Endothelial cell of umbilical vein (primary cell): ENCODE results near the gene DYRK3. TPM values are rescaled to one million over a fixed set of nuclear protein-coding genes. Genes with fewer than 3 reads are reported as not detected.

Experiments used
- BruUV-seq: library from RNA; stranded (reverse); fragments of 400-500 nt; replicated peaks from 2 replicates; lab custom pipeline; 2021; lab: Mats Ljungman, UMichigan
- CTCF ChIA-PET: fragments of 300-600, 350-600 bp; sonication (Branson Sonifier 250); formaldehyde crosslinking; loops from one replicate; lab custom pipeline; 2021; ENCODE audit warnings: antibody characterized with exemption, inconsistent platforms; lab: Charles Lee
- POLR2A ChIA-PET: fragments of 300-600, 350-600 bp; sonication (Branson Sonifier 250); formaldehyde crosslinking; loops from one replicate; lab custom pipeline; 2021; ENCODE audit warnings: antibody characterized with exemption, inconsistent platforms; lab: Charles Lee
- DNase-seq: peaks from one replicate; pipeline ENCODE4 v3.0.0-alpha.2; 2011; ENCODE audit warnings: low read depth, low spot score
- FAIRE-seq: peaks from 2 replicates; lab custom pipeline; 2011; peaks lifted over from hg19 to GRCh38; lab: Jason Lieb, UNC
- H2AFZ ChIP-seq: 2 replicates; pipeline ENCODE4 v1.6.0; 2012; ENCODE audit warnings: low read depth, low read length, control low read depth, inconsistent platforms
- H3K27ac ChIP-seq: 2 replicates; pipeline ENCODE4 v1.5.1; 2011; ENCODE audit warnings: low read depth, mild to moderate bottlenecking, control low read depth, low read length, moderate library complexity; ENCODE audit not compliant: insufficient read depth
- H3K27me3 ChIP-seq, 2 experiments: 2 replicates each; pipeline versions ENCODE4 v1.6.0 to v1.6.1; 2011; ENCODE audit warnings: low read length in 2 of 2, mixed read lengths in 1 of 2; ENCODE audit not compliant: control insufficient read depth in 2 of 2, insufficient read depth in 2 of 2
- H3K36me3 ChIP-seq, 2 experiments: 2 replicates in 1 of 2; 3 replicates in 1 of 2; pipeline ENCODE4 v1.5.1; 2011; ENCODE audit warnings: low read length in 2 of 2, mild to moderate bottlenecking in 1 of 2, moderate library complexity in 1 of 2; ENCODE audit not compliant: control insufficient read depth in 2 of 2, insufficient read depth in 2 of 2; ENCODE audit errors: extremely low read depth in 1 of 2
- H3K4me1 ChIP-seq: 3 replicates; pipeline ENCODE4 v1.5.1; 2011; ENCODE audit warnings: mild to moderate bottlenecking, low read length; ENCODE audit not compliant: control insufficient read depth, insufficient read depth; ENCODE audit errors: extremely low read depth
- H3K4me2 ChIP-seq: 2 replicates; pipeline ENCODE4 v1.6.1; 2011; ENCODE audit warnings: low read length, control low read depth, mixed read lengths; ENCODE audit not compliant: insufficient read depth
- H3K4me3 ChIP-seq, 3 experiments: fragments of 200-600 bp in 1 of 3; sonication (generic), shearing (Covaris generic) in 1 of 3; replicated peaks in 1 of 3; 2 replicates each; pipeline ENCODE4 v1.5.1; 2011 to 2016; ENCODE audit warnings: control low read depth in 3 of 3, low read length in 3 of 3, mild to moderate bottlenecking in 2 of 3, inconsistent platforms in 1 of 3, low read depth in 1 of 3, moderate library complexity in 1 of 3; ENCODE audit not compliant: insufficient read depth in 1 of 3
- H3K79me2 ChIP-seq: 2 replicates; pipeline ENCODE4 v1.6.0; 2012; ENCODE audit warnings: low read length, inconsistent platforms; ENCODE audit not compliant: control insufficient read depth, insufficient read depth
- H3K9ac ChIP-seq: replicated peaks from 2 replicates; pipeline ENCODE3; 2011; ENCODE audit warnings: low read length, control low read depth; ENCODE audit not compliant: insufficient read depth; ENCODE audit errors: extremely low read depth
- H3K9me1 ChIP-seq: replicated peaks from 3 replicates; pipeline ENCODE4 v1.6.0; 2011; ENCODE audit warnings: mild to moderate bottlenecking, low read length; ENCODE audit not compliant: control insufficient read depth, insufficient read depth; ENCODE audit errors: extremely low read depth
- H3K9me3 ChIP-seq: replicated peaks from 2 replicates; pipeline ENCODE4 v1.5.1; 2012; ENCODE audit warnings: low read length, inconsistent platforms; ENCODE audit not compliant: control insufficient read depth, insufficient read depth
- H4K20me1 ChIP-seq: replicated peaks from 2 replicates; pipeline ENCODE3; 2011; ENCODE audit warnings: mild to moderate bottlenecking, low read length; ENCODE audit not compliant: control insufficient read depth, insufficient read depth; ENCODE audit errors: extremely low read depth
- CTCF ChIP-seq, 2 donors: IDR thresholded peaks; 1 replicate in 1 of 2; 2 replicates in 1 of 2; pipeline ENCODE4 v1.5.1; 2011; ENCODE audit warnings: low read length in 2 of 2, mild to moderate bottlenecking in 2 of 2, moderate library complexity in 2 of 2, control low read depth in 1 of 2, inconsistent platforms in 1 of 2, low read depth in 1 of 2; ENCODE audit not compliant: insufficient read depth in 1 of 2; ENCODE audit errors: extremely low read depth in 1 of 2
- EZH2 ChIP-seq: IDR thresholded peaks from 2 replicates; pipeline ENCODE4 v1.6.1; 2012; ENCODE audit warnings: borderline replicate concordance, low read depth, mild to moderate bottlenecking, moderate library complexity, low read length, inconsistent platforms; ENCODE audit not compliant: severe bottlenecking
- FOS ChIP-seq: IDR thresholded peaks from 2 replicates; pipeline ENCODE4 v1.6.1; 2011; ENCODE audit warnings: mild to moderate bottlenecking, low read length, moderate library complexity, borderline replicate concordance; ENCODE audit not compliant: insufficient read depth
- GATA2 ChIP-seq: IDR thresholded peaks from 2 replicates; pipeline ENCODE4 v1.7.0; 2011; ENCODE audit warnings: low read depth, mild to moderate bottlenecking, moderate library complexity, mixed read lengths, low read length; ENCODE audit not compliant: insufficient read length, insufficient read depth
- JUN ChIP-seq: IDR thresholded peaks from 2 replicates; pipeline ENCODE4 v1.6.1; 2011; ENCODE audit warnings: borderline replicate concordance, low read depth; ENCODE audit not compliant: insufficient read length, insufficient read depth
- MAX ChIP-seq: IDR thresholded peaks from 2 replicates; pipeline ENCODE4 v1.6.1; 2011; ENCODE audit not compliant: insufficient read depth, insufficient read length
- MYC ChIP-seq: IDR thresholded peaks from one replicate; pipeline ENCODE4 v1.6.1; 2011; ENCODE audit warnings: mild to moderate bottlenecking, low read depth, low read length
- POLR2A ChIP-seq: IDR thresholded peaks from 2 replicates; pipeline ENCODE4 v1.6.1; 2012; ENCODE audit warnings: low read depth, mild to moderate bottlenecking, control low read depth, low read length
- POLR2AphosphoS5 ChIP-seq: IDR thresholded peaks from 2 replicates; pipeline ENCODE4 v1.6.1; 2012; ENCODE audit warnings: low read depth, mild to moderate bottlenecking, control low read depth, low read length, moderate library complexity; ENCODE audit not compliant: insufficient read depth
- dilution Hi-C: fragments of 300-500 bp; cut with MboI; formaldehyde crosslinking; loops from one replicate; pipeline ENCODE4 v1.15.0; 2019; ENCODE audit warnings: low sequenced_read_pairs; ENCODE audit not compliant: extremely low pct_ligation_motif_present
- intact Hi-C: fragments of 100-400 bp; cut with micrococcal nuclease; formaldehyde crosslinking; loops from one replicate; pipeline ENCODE4 v1.10.0; 2022
- polyA plus RNA-seq, 4 experiments: library from polyadenylated mRNA; depleted of rRNA in 3 of 4; stranded (reverse) in 3 of 4; unstranded in 1 of 4; fragments of >200 nt; gene quantifications; 2 replicates each; pipeline versions ENCODE4 v1.2.1 to v1.2.3, GENCODE V29; 2011 to 2012; ENCODE audit warnings: missing spikeins in 1 of 4
- total RNA-seq: library from RNA; stranded (reverse); gene quantifications from 2 replicates; pipeline ENCODE4 v1.2.3, GENCODE V29; 2021

The DYRK3 gene
- total and polyA plus RNA-seq, 2 donors (not counting 3 experiments of a cell fraction or from before 2014, with no cell fraction given) = 3.4 to 7.4 TPM

DNA sequence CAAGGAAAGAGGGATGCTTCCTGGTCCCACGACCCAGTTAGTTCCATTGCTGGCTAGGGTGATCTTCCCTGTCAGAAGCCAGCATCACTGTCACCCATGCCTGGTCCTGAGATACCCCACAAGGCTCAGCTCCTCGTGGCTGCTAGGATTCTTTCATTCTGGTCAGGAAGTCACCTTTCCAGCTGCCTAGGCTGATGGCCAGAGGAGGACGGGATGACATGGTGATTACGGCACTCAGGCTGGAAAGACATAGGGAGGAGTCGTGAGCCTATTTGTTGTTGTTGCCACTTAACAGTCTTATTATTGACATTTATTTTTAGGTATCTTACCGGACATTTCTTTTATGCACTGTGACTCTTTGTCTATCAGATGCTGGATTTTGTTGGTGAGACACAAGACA, 29.4 kb downstream of the DYRK3 start:
- POLR2A ChIA-PET = no interaction called here
- no peak overlapping the region for H3K9ac ChIP-seq
- no peak for DNase-seq
- H3K9me3 ChIP-seq = no peaks in the 10 kb centered on the region
- CTCF ChIA-PET = interaction anchor here (0.7 to 15.0 kb wide), 30 partner anchors 9 to 835 kb away, joined by 3 to 663 read pairs (median 11); partner anchors contain the start of genes DYRK3, EIF2D, MAPKAPK2 and RASSF5
- no peak overlapping the region for H3K4me3 ChIP-seq
- BruUV-seq = no TSS peak
- H3K27me3 ChIP-seq = peaks cover 33 to 40% of the 10 kb centered on the region in 2 experiments
- H3K4me2 ChIP-seq = no peak overlapping the region
- H3K4me1 ChIP-seq = no peaks in the 10 kb centered on the region
- no peak for TF ChIP-seq POLR2A
- TF ChIP-seq EZH2 = no peak
- dilution Hi-C loops (no loop called here), intact Hi-C loops (loop anchor here (1.0 to 2.0 kb wide), 6 partner anchors 30 to 186 kb away; partner anchors contain the start of gene EIF2D)
- FAIRE-seq = no peak
- no peaks in the 10 kb centered on the region for H3K36me3 ChIP-seq
- no peaks in the 10 kb centered on the region for H3K79me2 ChIP-seq
- no peaks in the 10 kb centered on the region for H4K20me1 ChIP-seq
- no peaks in the 10 kb centered on the region for H3K9me1 ChIP-seq
- H3K27ac ChIP-seq = no peak overlapping the region
- H2AFZ ChIP-seq = no peak overlapping the region

- TF ChIP-seq EZH2 (no peak), FOS (no peak), CTCF (IDR thresholded peaks at IDR 0.05; ENCODE audit: extremely low read depth in 1 of 2, insufficient read depth in 1 of 2, low read depth in 1 of 2, low read length in 2 of 2) (no peak), JUN (no peak), POLR2A (no peak), GATA2 (no peak), POLR2AphosphoS5 (no peak), MYC (no peak), MAX (no peak)
- no peak overlapping the region for H3K27ac ChIP-seq
- no peaks in the 10 kb centered on the region for H3K36me3 ChIP-seq
- H3K9ac ChIP-seq = no peak overlapping the region
- H3K4me3 ChIP-seq = no peak overlapping the region
- no peak for FAIRE-seq
- no peak for DNase-seq
- no peaks in the 10 kb centered on the region for H3K9me1 ChIP-seq
- no peaks in the 10 kb centered on the region for H3K4me1 ChIP-seq
- POLR2A ChIA-PET = no interaction called here
- H2AFZ ChIP-seq = no peak overlapping the region
- H3K27me3 ChIP-seq = peaks cover 36 to 39% of the 10 kb centered on the region in 2 experiments
- H3K4me2 ChIP-seq = no peak overlapping the region
- no peaks in the 10 kb centered on the region for H3K9me3 ChIP-seq
- no peaks in the 10 kb centered on the region for H3K79me2 ChIP-seq
- no peaks in the 10 kb centered on the region for H4K20me1 ChIP-seq
- CTCF ChIA-PET = interaction anchor here (1.5 to 15.0 kb wide), 7 partner anchors 12 to 186 kb away, joined by 5 to 663 read pairs (median 34); partner anchors contain the start of genes DYRK3 and EIF2D
- intact Hi-C loops (no loop called here), dilution Hi-C loops (no loop called here)
- BruUV-seq = no TSS peak
Measured at GRCh38 chr1:206666031-206666561, 30.8 kb downstream of the DYRK3 start.
